Prostate gland (tissue), 2 donors: Measurements from ENCODE around the gene TECPR2.

Experiments
- POLR2AphosphoS5 ChIP-seq: sonication (generic); formaldehyde crosslinking; IDR thresholded peaks from one replicate; pipeline ENCODE4 v1.6.1; 2017; ENCODE audit warnings: antibody characterized with exemption
- TF ChIP-seq, protein P1 (sequence below), 4 experiments: fragments of 200-600 bp in 2 of 4; fragments of 450-650 bp in 2 of 4; sonication (generic) in 2 of 4; IDR thresholded peaks; 1 replicate in 3 of 4; 2 replicates in 1 of 4; pipeline ENCODE4 v1.5.1; 2016 to 2019; ENCODE audit warnings: antibody characterized with exemption in 4 of 4, mild to moderate bottlenecking in 2 of 4, moderate library complexity in 2 of 4

DNA sequence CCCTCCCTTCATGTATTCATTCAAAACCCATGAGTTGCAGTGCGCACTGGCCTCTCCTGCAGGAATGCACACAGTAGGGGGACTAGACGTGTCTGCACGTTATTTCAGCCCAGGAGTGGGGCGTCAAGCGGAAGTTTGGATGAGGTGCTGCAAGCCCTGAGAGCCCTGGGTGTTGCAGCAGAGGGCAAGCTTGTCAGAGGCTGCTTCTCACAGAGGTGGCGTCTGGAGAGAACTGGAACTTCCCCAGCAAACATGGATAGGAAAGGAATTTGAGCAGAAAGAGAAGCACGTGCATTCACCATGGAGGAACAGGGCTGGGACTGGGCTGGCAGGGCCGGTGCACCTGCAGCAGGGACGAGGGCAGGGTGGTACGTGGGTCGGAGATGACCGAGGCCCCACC, 64.9 kb downstream of the TECPR2 start:
- TF ChIP-seq, protein P1, sequence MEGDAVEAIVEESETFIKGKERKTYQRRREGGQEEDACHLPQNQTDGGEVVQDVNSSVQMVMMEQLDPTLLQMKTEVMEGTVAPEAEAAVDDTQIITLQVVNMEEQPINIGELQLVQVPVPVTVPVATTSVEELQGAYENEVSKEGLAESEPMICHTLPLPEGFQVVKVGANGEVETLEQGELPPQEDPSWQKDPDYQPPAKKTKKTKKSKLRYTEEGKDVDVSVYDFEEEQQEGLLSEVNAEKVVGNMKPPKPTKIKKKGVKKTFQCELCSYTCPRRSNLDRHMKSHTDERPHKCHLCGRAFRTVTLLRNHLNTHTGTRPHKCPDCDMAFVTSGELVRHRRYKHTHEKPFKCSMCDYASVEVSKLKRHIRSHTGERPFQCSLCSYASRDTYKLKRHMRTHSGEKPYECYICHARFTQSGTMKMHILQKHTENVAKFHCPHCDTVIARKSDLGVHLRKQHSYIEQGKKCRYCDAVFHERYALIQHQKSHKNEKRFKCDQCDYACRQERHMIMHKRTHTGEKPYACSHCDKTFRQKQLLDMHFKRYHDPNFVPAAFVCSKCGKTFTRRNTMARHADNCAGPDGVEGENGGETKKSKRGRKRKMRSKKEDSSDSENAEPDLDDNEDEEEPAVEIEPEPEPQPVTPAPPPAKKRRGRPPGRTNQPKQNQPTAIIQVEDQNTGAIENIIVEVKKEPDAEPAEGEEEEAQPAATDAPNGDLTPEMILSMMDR (IDR thresholded peaks at IDR 0.05): no peak
- no peak for TF ChIP-seq POLR2AphosphoS5
